Pancreas (tissue), 10 donors: ENCODE measurements around the gene PSMD6. TPM values are rescaled to one million over a fixed set of nuclear protein-coding genes. Genes with fewer than 3 reads are reported as not detected.

Experiments used
- ATAC-seq, 4 donors: fragments of 200-7000 bp; cut with Tn5 transposase; one replicate each; pipeline versions ENCODE4 v1.8.0 to v1.9.1; 2020; ENCODE audit warnings: mild to moderate bottlenecking in 4 of 4, moderate library complexity in 4 of 4
- DNase-seq, 6 donors: peaks; one replicate each; pipeline ENCODE4 v3.0.0-alpha.2; 2020
- FAIRE-seq: peaks from 2 replicates; lab custom pipeline; 2012; peaks lifted over from hg19 to GRCh38; lab: Jason Lieb, UNC
- H3K27ac ChIP-seq, 4 donors: fragments of 200-600 bp; sonication (generic); 1 replicate in 3 of 4; 2 replicates in 1 of 4; pipeline versions ENCODE4 v1.5.0 to v1.8.0; 2020
- H3K27me3 ChIP-seq, 4 donors: fragments of 200-600 bp; one replicate each; pipeline ENCODE4 v1.8.0; 2021
- H3K36me3 ChIP-seq, 3 donors: fragments of 200-600 bp; sonication (generic) in 1 of 3; one replicate each; pipeline versions ENCODE4 v1.5.0 to v1.8.0; 2020 to 2021
- H3K4me1 ChIP-seq, 3 donors: fragments of 200-600 bp; one replicate each; pipeline ENCODE4 v1.8.0; 2021
- H3K4me3 ChIP-seq, 4 donors: fragments of 200-600 bp; sonication (generic) in 2 of 4; one replicate each; pipeline versions ENCODE4 v1.5.0 to v1.8.0; 2020 to 2021
- H3K9me3 ChIP-seq, 4 donors: fragments of 200-600 bp; one replicate each; pipeline ENCODE4 v1.8.0; 2021
- WGBS, 2 donors: extraction: QIAGEN DNeasy Blood & Tissue Kit; methylation state at CpG; one replicate each; pipeline ENCODE4 v1.1.7; 2013; 5-methylcytosine and 5-hydroxymethylcytosine counted together
- intact Hi-C, 3 donors: fragments of 100-400 bp; cut with DNase I; formaldehyde crosslinking; loops; one replicate each; pipeline versions ENCODE4 v1.11.1 to v1.14.2; 2022
- polyA plus RNA-seq, 2 donors: library from polyadenylated mRNA; stranded (reverse); fragments of 200-250 nt; gene quantifications; one replicate each; pipeline ENCODE4 v1.2.3, GENCODE V29; 2013
- total RNA-seq, 6 donors: library from RNA; stranded (reverse); fragmentation: NEBNext Ultra II Directional in 4 of 6; extraction: Animal tissue kit (Norgen Biotek cat#: 25700) in 4 of 6; gene quantifications; one replicate each; pipeline versions ENCODE4 v1.2.1 to v1.2.4, GENCODE V29; 2021 to 2023
- TF ChIP-seq, protein P1 (sequence below), 4 donors: fragments of 200-600 bp; sonication (generic) in 3 of 4; IDR thresholded peaks; one replicate each; pipeline versions ENCODE4 v1.5.0 to v1.8.0; 2021; ENCODE audit warnings: antibody characterized with exemption in 4 of 4
- donor health status: healthy with polysubstance abuse.
- donor health status: DM: no; HTN: no; CAD: no; lungs with moderate emphysema.
- donor health status: DM: no; HTN: no; CAD: no.
- donor health status: control.
- donor health status: control.
- donor health status: Bipolar disorder and iron deficiency.
- donor health status: DM: yes; HTN: yes; CAD: no.
- donor health status: DM: no; HTN: no; CAD: no.
- donor health status: DM: no; HTN: no; CAD: no.
- donor health status: DM: yes; HTN: yes; CAD: no.

Gene PSMD6
- total and polyA plus RNA-seq, 8 donors: 73.7 to 220 (median 114) TPM

GRCh38 chr3:63981980-63982379, 41.3 kb downstream of the PSMD6 start:
- TF ChIP-seq, protein P1, sequence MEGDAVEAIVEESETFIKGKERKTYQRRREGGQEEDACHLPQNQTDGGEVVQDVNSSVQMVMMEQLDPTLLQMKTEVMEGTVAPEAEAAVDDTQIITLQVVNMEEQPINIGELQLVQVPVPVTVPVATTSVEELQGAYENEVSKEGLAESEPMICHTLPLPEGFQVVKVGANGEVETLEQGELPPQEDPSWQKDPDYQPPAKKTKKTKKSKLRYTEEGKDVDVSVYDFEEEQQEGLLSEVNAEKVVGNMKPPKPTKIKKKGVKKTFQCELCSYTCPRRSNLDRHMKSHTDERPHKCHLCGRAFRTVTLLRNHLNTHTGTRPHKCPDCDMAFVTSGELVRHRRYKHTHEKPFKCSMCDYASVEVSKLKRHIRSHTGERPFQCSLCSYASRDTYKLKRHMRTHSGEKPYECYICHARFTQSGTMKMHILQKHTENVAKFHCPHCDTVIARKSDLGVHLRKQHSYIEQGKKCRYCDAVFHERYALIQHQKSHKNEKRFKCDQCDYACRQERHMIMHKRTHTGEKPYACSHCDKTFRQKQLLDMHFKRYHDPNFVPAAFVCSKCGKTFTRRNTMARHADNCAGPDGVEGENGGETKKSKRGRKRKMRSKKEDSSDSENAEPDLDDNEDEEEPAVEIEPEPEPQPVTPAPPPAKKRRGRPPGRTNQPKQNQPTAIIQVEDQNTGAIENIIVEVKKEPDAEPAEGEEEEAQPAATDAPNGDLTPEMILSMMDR (IDR thresholded peaks at IDR 0.05): no peak
- no peak for ATAC-seq
- FAIRE-seq: no peak
- Histone ChIP-seq H3K4me3 (no peak overlapping the region), H3K4me1 (peaks cover 31 to 41% (median 41%) of the 10 kb centered on the region in 3 donors), H3K27ac (peak overlapping the region in 3 of 4 donors; percentile 70 to 86 (median 78)), H3K9me3 (no peaks in the 10 kb centered on the region), H3K27me3 (no peaks in the 10 kb centered on the region), H3K36me3 (peaks cover 0 to 20% (median 0%) of the 10 kb centered on the region in 3 donors)
- WGBS, 2 donors: 88 to 99% methylated on average over 4 of the region's 4 CpGs
- intact Hi-C loops: no loop called here
- no peak for DNase-seq

GRCh38 chr3:63980830-63981498, 42.3 kb downstream of the PSMD6 start:
- WGBS, 2 donors: 36 to 42% methylated on average over 8 of the region's 8 CpGs
- no peak overlapping the region for H3K4me3 ChIP-seq
- intact Hi-C loops: no loop called here
- H3K36me3 ChIP-seq: peaks cover 0 to 20% (median 0%) of the 10 kb centered on the region in 3 donors
- no peaks in the 10 kb centered on the region for H3K9me3 ChIP-seq
- peak; percentile 62 to 74 (median 66) for ATAC-seq
- TF ChIP-seq, protein P1 (IDR thresholded peaks at IDR 0.05): no peak
- peak overlapping the region; percentile 33 to 86 (median 74) for H3K27ac ChIP-seq
- no peak for FAIRE-seq
- H3K27me3 ChIP-seq: no peaks in the 10 kb centered on the region
- peaks cover 31 to 48% (median 47%) of the 10 kb centered on the region in 3 donors for H3K4me1 ChIP-seq
- DNase-seq: peak in 5 of 6 donors; percentile 77 to 87 (median 82)

DNA sequence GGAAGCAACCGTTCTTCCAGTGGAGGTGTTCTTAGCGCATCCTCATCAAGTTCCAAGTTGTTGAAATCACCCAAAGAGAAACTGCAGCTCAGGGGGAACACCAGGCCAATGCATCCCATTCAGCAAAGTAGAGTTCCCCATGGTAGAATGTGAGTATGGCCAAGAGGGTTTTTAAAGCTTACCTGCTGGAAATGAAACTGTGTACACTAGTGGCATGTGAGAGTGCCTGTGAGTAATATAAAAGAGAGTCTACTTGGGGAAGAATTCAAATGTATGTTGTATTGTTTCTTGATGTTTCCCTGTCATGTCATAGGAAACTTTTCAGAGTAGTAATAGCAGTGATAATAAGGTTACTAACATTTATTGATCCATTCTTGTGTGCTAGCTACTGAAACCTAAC, 43.3 kb downstream of the PSMD6 start:
- Histone ChIP-seq H3K36me3 (peaks cover 0 to 20% (median 0%) of the 10 kb centered on the region in 3 donors), H3K4me3 (no peak overlapping the region), H3K27ac (peak overlapping the region in 3 of 4 donors; percentile 26 to 86 (median 78)), H3K9me3 (no peaks in the 10 kb centered on the region), H3K27me3 (no peaks in the 10 kb centered on the region), H3K4me1 (peaks cover 35 to 57% (median 57%) of the 10 kb centered on the region in 3 donors)
- intact Hi-C loops: no loop called here
- DNase-seq (no peak), FAIRE-seq (no peak), ATAC-seq (no peak)
- TF ChIP-seq, protein P1 (IDR thresholded peaks at IDR 0.05): no peak
- 81 to 89% methylated on average over 2 of the region's 2 CpGs for WGBS, 2 donors

DNA sequence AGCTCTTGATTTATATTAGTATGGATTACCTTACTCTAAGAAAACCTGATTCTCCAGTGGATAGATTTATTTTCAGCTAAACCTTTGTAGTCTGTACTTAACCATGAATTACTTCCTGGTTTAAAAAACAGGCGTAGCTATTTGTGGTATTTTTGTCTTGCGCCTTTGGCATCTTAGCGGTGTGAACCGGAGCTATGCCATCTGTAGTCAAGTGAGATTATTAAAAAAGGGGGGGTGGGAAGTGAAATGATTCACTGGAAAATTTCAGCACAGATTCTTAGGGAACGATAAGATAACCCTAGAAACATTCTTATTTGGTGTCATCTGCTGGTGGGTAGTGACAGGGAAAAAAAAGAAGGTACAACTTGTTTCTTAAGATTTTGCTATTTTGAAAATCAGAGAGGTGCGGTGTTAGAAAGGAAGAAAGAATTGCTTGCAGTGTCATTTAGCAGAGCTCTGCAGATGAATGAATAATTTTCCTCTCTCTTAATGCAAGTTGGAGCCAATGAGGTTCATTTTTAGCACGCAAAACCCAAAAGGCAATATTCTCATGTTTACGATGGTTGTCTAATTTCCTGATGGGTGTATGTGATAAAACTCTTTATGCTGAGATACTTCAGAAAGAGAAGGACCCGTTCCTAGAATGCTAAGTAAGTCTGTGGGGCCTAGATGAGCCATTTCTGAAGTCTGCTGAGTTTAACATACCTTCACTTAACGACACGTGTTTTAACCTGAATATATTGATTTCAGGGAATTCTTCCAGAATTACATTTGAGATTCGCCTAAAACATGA, 44.0 kb downstream of the PSMD6 start:
- peaks cover 35 to 63% (median 62%) of the 10 kb centered on the region in 3 donors for H3K4me1 ChIP-seq
- FAIRE-seq (peak; percentile 54), DNase-seq (no peak), ATAC-seq (peak; percentile 13 to 50 (median 30))
- TF ChIP-seq, protein P1 (IDR thresholded peaks at IDR 0.05): no peak
- H3K27ac ChIP-seq: peak overlapping the region in 2 of 4 donors; percentile 83 to 86
- peaks cover 0 to 20% (median 0%) of the 10 kb centered on the region in 3 donors for H3K36me3 ChIP-seq
- intact Hi-C loops: no loop called here
- no peaks in the 10 kb centered on the region for H3K9me3 ChIP-seq
- no peak overlapping the region for H3K4me3 ChIP-seq
- no peaks in the 10 kb centered on the region for H3K27me3 ChIP-seq
- WGBS, 2 donors: 49 to 53% methylated on average over 12 of the region's 12 CpGs
